ENCODE results near the gene DHODH. TPM values are rescaled to one million over a fixed set of nuclear protein-coding genes. Genes with fewer than 3 reads are reported as not detected.

DHODH gene
- polyA plus RNA-seq, 2 of the 4 experiments (the other 2 are of a cell fraction): 9.7 to 13.2 TPM

DNA sequence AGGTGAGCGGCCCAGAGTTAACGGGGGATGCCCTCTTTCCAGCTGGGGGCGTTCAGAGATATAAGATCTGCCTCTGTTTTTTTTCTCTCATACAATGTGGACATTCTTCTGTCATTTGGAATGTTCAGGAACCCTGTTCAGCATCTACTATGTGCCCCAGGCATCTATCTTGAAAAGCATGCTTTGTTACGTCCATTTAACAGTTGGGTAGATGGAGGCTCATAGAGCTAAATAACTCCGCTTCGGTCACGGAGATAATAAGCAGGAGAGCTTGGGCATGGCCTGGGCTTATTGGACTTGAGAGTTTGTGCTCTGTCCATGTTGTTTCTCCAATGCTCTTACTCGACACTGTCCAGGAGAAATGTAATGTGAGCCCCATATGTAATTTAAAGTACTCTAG, 6.1 kb downstream of the DHODH start:
- no peaks in the 10 kb centered on the region for H3K4me1 ChIP-seq
- no peak overlapping the region for H3K27ac ChIP-seq
- ChIA-PET CTCF (interaction anchor here (1.2 kb wide), 1 partner anchor 17 kb away, joined by 5 read pairs; no protein-coding TSS in a partner anchor), POLR2A (no interaction called here)
- FAIRE-seq: no peak
- H3K4me2 ChIP-seq: no peak overlapping the region
- DNase-seq (ENCODE audit: low read depth in 1 of 2, low spot score in 1 of 2): no peak
- TF ChIP-seq POLR2AphosphoS2 (conservative IDR thresholded peaks at IDR 0.05; ENCODE audit: low read length) (no peak), RFX5 (IDR thresholded peaks at IDR 0.05) (no peak), CBX8 (IDR thresholded peaks at IDR 0.05) (no peak), PHF8 (IDR thresholded peaks at IDR 0.05; ENCODE audit: borderline replicate concordance, low read depth) (no peak), ELK1 (IDR thresholded peaks at IDR 0.05; ENCODE audit: low read depth, low read length) (no peak), TFCP2L1 (CRISPR knock-in tag; IDR thresholded peaks at IDR 0.05) (no peak)
- no peak overlapping the region for H3K4me3 ChIP-seq
- H3K9me3 ChIP-seq: no peaks in the 10 kb centered on the region
- no peak for ATAC-seq
- 90% methylated on average over 8 of the region's 8 CpGs for WGBS (ENCODE audit: missing lambda C conversion rate)

DNA sequence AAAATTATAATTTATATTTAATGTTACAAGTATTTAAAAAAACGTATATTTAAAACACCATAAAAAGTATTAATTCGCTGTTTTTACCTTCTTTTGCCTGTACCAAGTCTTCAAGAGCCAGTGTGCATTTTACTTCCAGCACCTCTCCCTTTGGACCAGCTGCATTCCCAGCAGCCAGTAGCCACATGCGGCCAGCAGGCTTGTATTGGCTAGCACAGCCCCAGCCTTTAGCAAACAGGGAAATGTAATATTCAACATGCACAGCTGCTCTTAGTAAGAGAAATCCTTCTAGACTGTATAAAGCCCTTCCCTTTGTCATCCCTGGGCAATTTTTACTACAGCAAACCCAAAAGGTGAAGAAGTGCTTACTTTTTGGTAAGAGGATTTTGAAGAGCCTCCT, 6.6 kb downstream of the DHODH start:
- CTCF ChIA-PET: interaction anchor here (1.2 kb wide), 1 partner anchor 17 kb away, joined by 5 read pairs; no protein-coding TSS in a partner anchor

GRCh38 chr16:72018470-72018869, 9.9 kb downstream of the DHODH start:
- no peak for DNase-seq (ENCODE audit: low read depth in 1 of 2, low spot score in 1 of 2)
- ChIA-PET CTCF (interaction anchor here (1.0 kb wide), 1 partner anchor 19 kb away, joined by 3 read pairs; no protein-coding TSS in a partner anchor), POLR2A (no interaction called here)
- Histone ChIP-seq H3K9me3 (no peaks in the 10 kb centered on the region), H3K4me2 (no peak overlapping the region), H3K4me3 (no peak overlapping the region), H3K27ac (no peak overlapping the region), H3K4me1 (no peaks in the 10 kb centered on the region)
- no peak for FAIRE-seq
- no peak for ATAC-seq
- 92% methylated on average over 9 of the region's 9 CpGs for WGBS (ENCODE audit: missing lambda C conversion rate)
- no peak for TF ChIP-seq MAZ (IDR thresholded peaks at IDR 0.05; ENCODE audit: borderline replicate concordance, low read depth, low read length)
- TF ChIP-seq KDM5A (IDR thresholded peaks at IDR 0.05): no peak
- no peak for TF ChIP-seq CBX2 (IDR thresholded peaks at IDR 0.05; ENCODE audit: borderline replicate concordance, low read depth)
- TF ChIP-seq NFE2L2 (conservative IDR thresholded peaks at IDR 0.05; ENCODE audit: low read length): no peak
- TF ChIP-seq NR3C1 (IDR thresholded peaks at IDR 0.05): no peak
- TF ChIP-seq RARB (CRISPR knock-in tag; IDR thresholded peaks at IDR 0.05): no peak
- no peak for TF ChIP-seq SMC3 (IDR thresholded peaks at IDR 0.05)
- no peak for TF ChIP-seq CHD2 (IDR thresholded peaks at IDR 0.05; ENCODE audit: low read length, partially characterized antibody)
- no peak for TF ChIP-seq EHMT2 (IDR thresholded peaks at IDR 0.05; ENCODE audit: low read depth)

More for the DNA sequence above, 6.6 kb downstream of the DHODH start:
- POLR2A ChIA-PET: no interaction called here
- no peak for ATAC-seq
- DNase-seq (ENCODE audit: low read depth in 1 of 2, low spot score in 1 of 2): no peak
- no peaks in the 10 kb centered on the region for H3K9me3 ChIP-seq
- TF ChIP-seq HOXB5 (CRISPR knock-in tag; IDR thresholded peaks at IDR 0.05): no peak
- TF ChIP-seq RFX5 (IDR thresholded peaks at IDR 0.05): no peak
- no peak for TF ChIP-seq ZFP36 (IDR thresholded peaks at IDR 0.05; ENCODE audit: borderline replicate concordance, partially characterized antibody)
- no peak for TF ChIP-seq EP300 (IDR thresholded peaks at IDR 0.05)
- no peak for TF ChIP-seq FOSB (CRISPR knock-in tag; IDR thresholded peaks at IDR 0.05)
- TF ChIP-seq KDM1A (IDR thresholded peaks at IDR 0.05; ENCODE audit: low read depth): no peak
- no peak for TF ChIP-seq NR3C1 (IDR thresholded peaks at IDR 0.05)
- TF ChIP-seq, protein P1, sequence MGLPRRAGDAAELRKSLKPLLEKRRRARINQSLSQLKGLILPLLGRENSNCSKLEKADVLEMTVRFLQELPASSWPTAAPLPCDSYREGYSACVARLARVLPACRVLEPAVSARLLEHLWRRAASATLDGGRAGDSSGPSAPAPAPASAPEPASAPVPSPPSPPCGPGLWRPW (IDR thresholded peaks at IDR 0.05): no peak
- no peak for TF ChIP-seq USF2 (IDR thresholded peaks at IDR 0.05)
- no peak for TF ChIP-seq CBX8 (IDR thresholded peaks at IDR 0.05)
- TF ChIP-seq ZC3H11A (IDR thresholded peaks at IDR 0.05): no peak
- no peak overlapping the region for H3K4me2 ChIP-seq
- H3K4me3 ChIP-seq: no peak overlapping the region
- FAIRE-seq: no peak
- H3K4me1 ChIP-seq: no peaks in the 10 kb centered on the region
- H3K27ac ChIP-seq: no peak overlapping the region
- 64% methylated on average over 3 of the region's 3 CpGs for WGBS (ENCODE audit: missing lambda C conversion rate)

Measured in A549 (cell line).